GM19351 (cell line): ENCODE measurements around the gene CAPN9.
"Not testable (repeated sequence)": the region's sequence is repeated elsewhere in the genome, so short reads cannot be mapped to it uniquely, and the experiment has no call there.

Source experiments
- ATAC-seq: cut with Tn5 transposase; IDR thresholded peaks from one replicate; pipeline ENCODE4 v1.9.1; 2021; ENCODE audit warnings: mild to moderate bottlenecking, moderate library complexity; ENCODE audit not compliant: unreplicated experiment

The CAPN9 gene

GRCh38 chr1:230747127-230747730 is at the start of gene CAPN9:
Gene CAPN9, plus strand, starts transcription at chr1:230747388. Its CDS starts 109 bp downstream, at chr1:230747497.
- ATAC-seq = no peak

GRCh38 chr1:230698130-230698529 is 49.1 kb upstream of the CAPN9 start:
- ATAC-seq = no peak

- ATAC-seq = not testable (repeated sequence)
Observed at GRCh38 chr1:230698964-230699363, 48.2 kb upstream of the CAPN9 start.

GRCh38 chr1:230699716-230700115 is 47.5 kb upstream of the CAPN9 start:
- no peak for ATAC-seq

GRCh38 chr1:230700132-230700531 is 47.1 kb upstream of the CAPN9 start:
- ATAC-seq = no peak

- no peak for ATAC-seq
Observed at GRCh38 chr1:230701434-230701833, 45.8 kb upstream of the CAPN9 start.

- no peak for ATAC-seq
Observed at GRCh38 chr1:230701895-230702768, 45.1 kb upstream of the CAPN9 start.

GRCh38 chr1:230702934-230703678 is 44.1 kb upstream of the CAPN9 start:
- ATAC-seq = no peak

- no peak for ATAC-seq
Observed at GRCh38 chr1:230703679-230704385, 43.4 kb upstream of the CAPN9 start.

- no peak for ATAC-seq
Observed at GRCh38 chr1:230704830-230705229, 42.4 kb upstream of the CAPN9 start.

GRCh38 chr1:230705289-230706019 is 41.7 kb upstream of the CAPN9 start:
- no peak for ATAC-seq

- ATAC-seq = no peak
Observed at GRCh38 chr1:230706020-230706699, 41.0 kb upstream of the CAPN9 start.

- ATAC-seq = no peak
Observed at GRCh38 chr1:230706887-230707731, 40.1 kb upstream of the CAPN9 start.

GRCh38 chr1:230707732-230708630 is 39.2 kb upstream of the CAPN9 start:
- no peak for ATAC-seq

- no peak for ATAC-seq
Observed at GRCh38 chr1:230708631-230709580, 38.3 kb upstream of the CAPN9 start.

- no peak for ATAC-seq
Observed at GRCh38 chr1:230709619-230710542, 37.3 kb upstream of the CAPN9 start.
